IMR-90 (cell line): ENCODE data around the gene MCRS1.

ENCODE experiments used
- BHLHE40 ChIP-seq: fragments of 150-350 bp; IDR thresholded peaks from 2 replicates; pipeline ENCODE4 v1.6.1; 2016; ENCODE audit warnings: mild to moderate bottlenecking, low read depth, low read length
- CEBPB ChIP-seq: IDR thresholded peaks from 2 replicates; pipeline ENCODE4 v1.6.1; 2012; ENCODE audit warnings: low read depth, low read length, improper control_type of control experiment
- CTCF ChIP-seq: conservative IDR thresholded peaks from 2 replicates; pipeline ENCODE4 v1.5.1; 2012; ENCODE audit warnings: mild to moderate bottlenecking, low read depth, low read length, improper control_type of control experiment
- MAFK ChIP-seq: IDR thresholded peaks from 2 replicates; pipeline ENCODE4 v1.6.1; 2012; ENCODE audit warnings: low read depth, low read length, improper control_type of control experiment
- MXI1 ChIP-seq: IDR thresholded peaks from 2 replicates; pipeline ENCODE4 v1.6.1; 2012; ENCODE audit warnings: low read depth, mild to moderate bottlenecking, low read length, moderate library complexity, borderline replicate concordance
- NFE2L2 ChIP-seq: fragments of 150-350 bp; IDR thresholded peaks from 2 replicates; pipeline ENCODE4 v1.6.1; 2016; ENCODE audit warnings: low read depth, mild to moderate bottlenecking, low read length
- POLR2A ChIP-seq: IDR thresholded peaks from 2 replicates; pipeline ENCODE4 v1.6.1; 2012; ENCODE audit warnings: mild to moderate bottlenecking, low read depth, low read length
- RCOR1 ChIP-seq: IDR thresholded peaks from 2 replicates; pipeline ENCODE4 v1.6.1; 2012; ENCODE audit warnings: mild to moderate bottlenecking, low read length, improper control_type of control experiment; ENCODE audit not compliant: insufficient replicate concordance
- RFX5 ChIP-seq: IDR thresholded peaks from 2 replicates; pipeline ENCODE4 v1.8.0; 2012; ENCODE audit warnings: low read depth, mild to moderate bottlenecking, low read length, moderate library complexity
- SMC3 ChIP-seq: fragments of 150-350 bp; IDR thresholded peaks from 2 replicates; pipeline ENCODE4 v1.6.1; 2016; ENCODE audit warnings: low read depth, mild to moderate bottlenecking, antibody characterized with exemption, low read length, moderate library complexity
- USF2 ChIP-seq: fragments of 150-350 bp; IDR thresholded peaks from 2 replicates; pipeline ENCODE4 v1.6.1; 2017; ENCODE audit warnings: mild to moderate bottlenecking, antibody characterized with exemption, low read length, low read depth

DNA sequence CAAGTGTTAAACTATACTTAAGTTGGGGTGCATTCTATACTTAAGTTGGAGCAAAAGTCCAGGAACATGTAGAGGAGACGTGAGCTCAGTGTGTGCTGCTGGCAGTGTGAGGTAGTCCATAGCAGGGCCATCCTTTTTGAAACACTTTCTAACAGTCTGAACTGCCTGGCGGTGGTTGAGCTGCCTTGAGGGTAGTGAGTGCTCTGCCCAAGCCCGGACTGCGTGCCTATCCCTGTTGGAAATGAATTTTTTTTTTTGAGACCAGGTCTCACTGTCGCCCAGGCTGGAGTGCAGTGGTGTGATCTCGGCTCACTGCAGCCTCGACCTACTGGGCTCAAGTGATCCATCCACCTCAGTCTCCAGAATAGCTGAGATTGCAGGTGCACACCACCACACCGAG lies 15.0 kb downstream of the MCRS1 start:
- TF ChIP-seq CTCF (no peak), CEBPB (no peak), MXI1 (no peak), USF2 (no peak), RCOR1 (no peak), BHLHE40 (no peak), MAFK (no peak), RFX5 (no peak), POLR2A (no peak), NFE2L2 (no peak), SMC3 (no peak)
